Heart left ventricle (tissue), 16 donors: ENCODE data around the gene FBP1. TPM values are rescaled to one million over a fixed set of nuclear protein-coding genes. Genes with fewer than 3 reads are reported as not detected.
A peak's percentile ranks its signal among the peaks of the same experiment; 100 is the strongest.

Source experiments
- ATAC-seq, 4 donors: fragments of 200-7000 bp; cut with Tn5 transposase; one replicate each; pipeline ENCODE4 v1.9.1; 2020 to 2022; ENCODE audit warnings: moderate library complexity in 4 of 4, mild to moderate bottlenecking in 3 of 4, moderate number of reproducible peaks in 1 of 4
- DNase-seq, 5 donors: peaks; one replicate each; pipeline ENCODE4 v3.0.0-alpha.2; 2020
- H3K27ac ChIP-seq, 12 donors: fragments of 200-600 bp; sonication (generic) in 4 of 12; one replicate each; pipeline versions ENCODE4 v1.5.0 to v1.8.0; 2016 to 2022; ENCODE audit warnings: mild to moderate bottlenecking in 2 of 12
- H3K27me3 ChIP-seq, 9 donors: fragments of 200-600 bp; sonication (generic) in 2 of 9; one replicate each; pipeline versions ENCODE4 v1.5.1 to v1.8.0; 2016 to 2022; ENCODE audit warnings: mild to moderate bottlenecking in 3 of 9
- H3K36me3 ChIP-seq, 9 donors: fragments of 200-600 bp; sonication (generic) in 2 of 9; one replicate each; pipeline versions ENCODE4 v1.5.0 to v1.8.0; 2018 to 2022; ENCODE audit warnings: mild to moderate bottlenecking in 2 of 9
- H3K4me1 ChIP-seq, 12 donors: fragments of 200-600 bp; sonication (generic) in 4 of 12; one replicate each; pipeline versions ENCODE4 v1.5.0 to v1.8.0; 2016 to 2022; ENCODE audit warnings: mild to moderate bottlenecking in 3 of 12
- H3K4me3 ChIP-seq, 12 donors: fragments of 200-600 bp; sonication (generic) in 4 of 12; one replicate each; pipeline versions ENCODE4 v1.5.0 to v1.8.0; 2017 to 2022; ENCODE audit warnings: mild to moderate bottlenecking in 9 of 12, moderate library complexity in 4 of 12
- H3K9me3 ChIP-seq, 12 donors: fragments of 200-600 bp; sonication (generic) in 4 of 12; one replicate each; pipeline versions ENCODE4 v1.5.0 to v1.8.0; 2016 to 2022; ENCODE audit warnings: mild to moderate bottlenecking in 1 of 12
- CTCF ChIP-seq, 12 donors: fragments of 200-600 bp; sonication (generic) in 4 of 12; IDR thresholded peaks; one replicate each; pipeline versions ENCODE4 v1.5.0 to v1.8.0; 2018 to 2022; ENCODE audit warnings: antibody characterized with exemption in 12 of 12, mild to moderate bottlenecking in 5 of 12
- POLR2A ChIP-seq, 2 donors: fragments of 450-650 bp; IDR thresholded peaks; one replicate each; pipeline ENCODE4 v1.6.1; 2017; ENCODE audit warnings: antibody characterized with exemption in 2 of 2, mild to moderate bottlenecking in 2 of 2, moderate library complexity in 2 of 2
- WGBS, 4 donors: extraction: QIAGEN DNeasy Blood & Tissue Kit in 2 of 4; methylation state at CpG; one replicate each; pipeline versions ENCODE4 v1.1.5 to v1.1.7; 2013 to 2018; 5-methylcytosine and 5-hydroxymethylcytosine counted together
- intact Hi-C, 10 donors: fragments of 100-400 bp; cut with DNase I; formaldehyde crosslinking; loops; one replicate each; pipeline versions ENCODE4 v1.11.1 to v1.14.2; 2022
- polyA plus RNA-seq, 2 donors: library from polyadenylated mRNA; stranded (reverse); fragments of 200-250 nt; gene quantifications; one replicate each; pipeline ENCODE4 v1.2.3, GENCODE V29; 2013
- total RNA-seq, 9 donors: library from RNA; depleted of rRNA in 2 of 9; stranded (reverse); fragments of >200 nt in 2 of 9; fragmentation: NEBNext Ultra II Directional in 3 of 9; extraction: Animal tissue kit (Norgen Biotek cat#: 25700) in 3 of 9; gene quantifications; one replicate each; pipeline versions ENCODE4 v1.1.0 to v1.2.4, GENCODE V29; 2016 to 2023
- donor health status: ischemic (EF 13 %, LVEDD 7.1; RV severe dilation, severe dysfunction).
- donor health status: healthy with polysubstance abuse.
- donor health status: DM: no; HTN: yes; CAD: no.
- donor health status: DM: no; HTN: no; CAD: no.
- donor health status: ischemic (EF 25% LVEDD 6.9; RV normal size, moderate dysfunction).
- donor health status: ischemic (EF 25% LVEDD 5.7; RV mildly dilated, moderate dysfunction).
- donor health status: healthy.
- donor health status: DM: yes; HTN: yes; CAD: no.
- donor health status: ischemic (EF 35%, LVEDD 5.7; RV mildly dilated, moderate dysfunction).
- donor health status: nonischemic (EF 11% LVEDD 7.7; RV severe dilation, severe dysfunction).
- donor health status: DM: yes; HTN: yes; CAD: no.
- donor health status: PGD.
- donor health status: ischemic (EF 29% LVEDD 5.4; RV normal size, mild dysfunction).
- donor health status: nonischemic (EF 23%, LVEDD 6.1; RV moderate dilation, normal function).

The FBP1 gene
- total and polyA plus RNA-seq, 11 donors, result 0.50 to 18.5 (median 0.94) TPM

- Histone ChIP-seq H3K27me3 (no peaks in the 10 kb centered on the region), H3K27ac (no peak overlapping the region), H3K36me3 (no peaks in the 10 kb centered on the region), H3K4me3 (no peak overlapping the region), H3K4me1 (peaks cover 0 to 27% (median 0%) of the 10 kb centered on the region in 12 donors), H3K9me3 (no peaks in the 10 kb centered on the region)
- TF ChIP-seq CTCF (IDR thresholded peaks at IDR 0.05) (no peak), POLR2A (IDR thresholded peaks at IDR 0.05) (no peak)
- WGBS, 4 donors, result 93 to 96% (median 95%) methylated on average over 4 of the region's 4 CpGs
- ATAC-seq, result no peak
- no peak for DNase-seq
- intact Hi-C loops, result no loop called here
These were observed 11.6 kb upstream of the FBP1 start for GRCh38 chr9:94650949-94651348.

- no peak overlapping the region for H3K4me3 ChIP-seq
- DNase-seq, result no peak
- H3K27ac ChIP-seq, result peak overlapping the region in 1 of 12 donors; percentile 73
- no peaks in the 10 kb centered on the region for H3K36me3 ChIP-seq
- intact Hi-C loops, result no loop called here
- WGBS, 4 donors, result 75 to 89% (median 80%) methylated on average over 12 of the region's 12 CpGs
- peak; percentile 18 to 57 (median 36) for ATAC-seq
- H3K27me3 ChIP-seq, result no peaks in the 10 kb centered on the region
- H3K4me1 ChIP-seq, result peaks cover 0 to 16% (median 0%) of the 10 kb centered on the region in 12 donors
- TF ChIP-seq POLR2A (IDR thresholded peaks at IDR 0.05), result no peak
- TF ChIP-seq CTCF (IDR thresholded peaks at IDR 0.05), result no peak
- H3K9me3 ChIP-seq, result no peaks in the 10 kb centered on the region
These were observed 9.9 kb upstream of the FBP1 start for GRCh38 chr9:94649100-94649819.

GRCh38 chr9:94648185-94648584 lies 8.9 kb upstream of the FBP1 start:
- no peak for ATAC-seq
- 88 to 96% (median 92%) methylated on average over 2 of the region's 2 CpGs for WGBS, 4 donors
- intact Hi-C loops, result no loop called here
- no peaks in the 10 kb centered on the region for H3K27me3 ChIP-seq
- H3K4me3 ChIP-seq, result no peak overlapping the region
- peaks cover 0 to 16% (median 0%) of the 10 kb centered on the region in 12 donors for H3K4me1 ChIP-seq
- no peak for TF ChIP-seq CTCF (IDR thresholded peaks at IDR 0.05)
- TF ChIP-seq POLR2A (IDR thresholded peaks at IDR 0.05), result no peak
- H3K27ac ChIP-seq, result peak overlapping the region in 1 of 12 donors; percentile 73
- no peaks in the 10 kb centered on the region for H3K36me3 ChIP-seq
- H3K9me3 ChIP-seq, result no peaks in the 10 kb centered on the region
- DNase-seq, result no peak

GRCh38 chr9:94645901-94646300 lies 6.6 kb upstream of the FBP1 start:
- Histone ChIP-seq H3K27ac (no peak overlapping the region), H3K27me3 (no peaks in the 10 kb centered on the region)
- no peak for ATAC-seq

More at GRCh38 chr9:94645901-94646300, 6.6 kb upstream of the FBP1 start:
- no peak overlapping the region for H3K4me3 ChIP-seq
- DNase-seq, result no peak
- WGBS, 4 donors, result 49 to 70% (median 55%) methylated on average over 3 to 6 of the region's 6 CpGs
- H3K9me3 ChIP-seq, result no peaks in the 10 kb centered on the region
- peaks cover 0 to 16% (median 0%) of the 10 kb centered on the region in 12 donors for H3K4me1 ChIP-seq
- no peaks in the 10 kb centered on the region for H3K36me3 ChIP-seq
- intact Hi-C loops, result no loop called here
- TF ChIP-seq POLR2A (IDR thresholded peaks at IDR 0.05) (no peak), CTCF (IDR thresholded peaks at IDR 0.05) (no peak)
